Measurements from ENCODE around the gene CD180.

The CD180 gene

GRCh38 chr5:67196537-67197059, at the start of gene CD180:
CD180 (minus strand) TSS chr5:67196799; CDS start chr5:67196641, 158 bp downstream.
- H3K4me3 ChIP-seq (ENCODE audit: low read length), result peak within 1 kb of the TSS; percentile 70; the same call in 1 of the 2 replicates
- no peak for TF ChIP-seq ZNF274 (IDR thresholded peaks at IDR 0.05; ENCODE audit: low read depth, low read length)

GRCh38 chr5:67246108-67246507, 49.5 kb upstream of the CD180 start:
- TF ChIP-seq ZNF274 (IDR thresholded peaks at IDR 0.05; ENCODE audit: low read depth, low read length), result no peak
- H3K4me3 ChIP-seq (ENCODE audit: low read length), result no peak overlapping the region

GRCh38 chr5:67245259-67245846, 48.8 kb upstream of the CD180 start:
- H3K4me3 ChIP-seq (ENCODE audit: low read length), result no peak overlapping the region
- TF ChIP-seq ZNF274 (IDR thresholded peaks at IDR 0.05; ENCODE audit: low read depth, low read length), result no peak

GRCh38 chr5:67244345-67244793, 47.8 kb upstream of the CD180 start:
- TF ChIP-seq ZNF274 (IDR thresholded peaks at IDR 0.05; ENCODE audit: low read depth, low read length), result no peak
- no peak overlapping the region for H3K4me3 ChIP-seq (ENCODE audit: low read length)

- H3K4me3 ChIP-seq (ENCODE audit: low read length), result no peak overlapping the region
- TF ChIP-seq ZNF274 (IDR thresholded peaks at IDR 0.05; ENCODE audit: low read depth, low read length), result no peak
These were observed 47.3 kb upstream of the CD180 start for GRCh38 chr5:67243944-67244343.

- no peak for TF ChIP-seq ZNF274 (IDR thresholded peaks at IDR 0.05; ENCODE audit: low read depth, low read length)
- no peak overlapping the region for H3K4me3 ChIP-seq (ENCODE audit: low read length)
These were observed 46.8 kb upstream of the CD180 start for GRCh38 chr5:67243349-67243748.

GRCh38 chr5:67241326-67241725, 44.7 kb upstream of the CD180 start:
- H3K4me3 ChIP-seq (ENCODE audit: low read length), result no peak overlapping the region
- TF ChIP-seq ZNF274 (IDR thresholded peaks at IDR 0.05; ENCODE audit: low read depth, low read length), result no peak

- no peak overlapping the region for H3K4me3 ChIP-seq (ENCODE audit: low read length)
- no peak for TF ChIP-seq ZNF274 (IDR thresholded peaks at IDR 0.05; ENCODE audit: low read depth, low read length)
These were observed 44.2 kb upstream of the CD180 start for GRCh38 chr5:67240846-67241245.

GRCh38 chr5:67240065-67240464, 43.5 kb upstream of the CD180 start:
- TF ChIP-seq ZNF274 (IDR thresholded peaks at IDR 0.05; ENCODE audit: low read depth, low read length), result no peak
- H3K4me3 ChIP-seq (ENCODE audit: low read length), result no peak overlapping the region

- H3K4me3 ChIP-seq (ENCODE audit: low read length), result no peak overlapping the region
- TF ChIP-seq ZNF274 (IDR thresholded peaks at IDR 0.05; ENCODE audit: low read depth, low read length), result no peak
These were observed 41.6 kb upstream of the CD180 start for GRCh38 chr5:67238191-67238590.

- no peak for TF ChIP-seq ZNF274 (IDR thresholded peaks at IDR 0.05; ENCODE audit: low read depth, low read length)
- no peak overlapping the region for H3K4me3 ChIP-seq (ENCODE audit: low read length)
These were observed 39.0 kb upstream of the CD180 start for GRCh38 chr5:67235399-67236110.

GRCh38 chr5:67234671-67235176, 38.1 kb upstream of the CD180 start:
- H3K4me3 ChIP-seq (ENCODE audit: low read length), result no peak overlapping the region
- no peak for TF ChIP-seq ZNF274 (IDR thresholded peaks at IDR 0.05; ENCODE audit: low read depth, low read length)

- no peak for TF ChIP-seq ZNF274 (IDR thresholded peaks at IDR 0.05; ENCODE audit: low read depth, low read length)
- H3K4me3 ChIP-seq (ENCODE audit: low read length), result no peak overlapping the region
These were observed 36.5 kb upstream of the CD180 start for GRCh38 chr5:67233075-67233474.

- TF ChIP-seq ZNF274 (IDR thresholded peaks at IDR 0.05; ENCODE audit: low read depth, low read length), result no peak
These were observed 26.6 kb upstream of the CD180 start for GRCh38 chr5:67223211-67223610.

More at GRCh38 chr5:67223211-67223610, 26.6 kb upstream of the CD180 start:
- H3K4me3 ChIP-seq (ENCODE audit: low read length), result no peak overlapping the region
